Subcutaneous abdominal adipose tissue (tissue), 5 donors: ENCODE measurements around the gene SLC6A11.

ENCODE experiments used
- H3K27ac ChIP-seq: one replicate; pipeline ENCODE4 v1.7.0; 2013; ENCODE audit warnings: low read depth, mild to moderate bottlenecking, inconsistent platforms, low read length, moderate library complexity
- H3K27me3 ChIP-seq, 5 donors: one replicate each; pipeline ENCODE4 v1.7.0; 2013; ENCODE audit warnings: low read length in 5 of 5, inconsistent platforms in 1 of 5; ENCODE audit not compliant: control insufficient read depth in 5 of 5, insufficient read depth in 4 of 5
- H3K36me3 ChIP-seq, 5 donors: one replicate each; pipeline ENCODE4 v1.7.0; 2013; ENCODE audit warnings: low read length in 5 of 5; ENCODE audit not compliant: control insufficient read depth in 5 of 5, insufficient read depth in 5 of 5
- H3K4me1 ChIP-seq, 5 donors: one replicate each; pipeline ENCODE4 v1.7.0; 2013; ENCODE audit warnings: low read length in 5 of 5, mild to moderate bottlenecking in 3 of 5, moderate library complexity in 1 of 5; ENCODE audit not compliant: control insufficient read depth in 5 of 5, insufficient read depth in 5 of 5
- H3K4me3 ChIP-seq, 5 donors: one replicate each; pipeline ENCODE4 v1.7.0; 2013; ENCODE audit warnings: low read length in 5 of 5, low read depth in 1 of 5
- H3K9ac ChIP-seq, 5 donors: one replicate each; pipeline ENCODE4 v1.7.0; 2013; ENCODE audit warnings: low read length in 5 of 5, mild to moderate bottlenecking in 4 of 5, moderate library complexity in 3 of 5
- H3K9me3 ChIP-seq, 5 donors: one replicate each; pipeline ENCODE4 v1.7.0; 2013; ENCODE audit warnings: low read length in 5 of 5; ENCODE audit not compliant: control insufficient read depth in 5 of 5
- donor health status: healthy.
- donor health status: healthy.
- donor health status: healthy.
- donor health status: healthy.
- donor health status: healthy.

SLC6A11 gene

DNA sequence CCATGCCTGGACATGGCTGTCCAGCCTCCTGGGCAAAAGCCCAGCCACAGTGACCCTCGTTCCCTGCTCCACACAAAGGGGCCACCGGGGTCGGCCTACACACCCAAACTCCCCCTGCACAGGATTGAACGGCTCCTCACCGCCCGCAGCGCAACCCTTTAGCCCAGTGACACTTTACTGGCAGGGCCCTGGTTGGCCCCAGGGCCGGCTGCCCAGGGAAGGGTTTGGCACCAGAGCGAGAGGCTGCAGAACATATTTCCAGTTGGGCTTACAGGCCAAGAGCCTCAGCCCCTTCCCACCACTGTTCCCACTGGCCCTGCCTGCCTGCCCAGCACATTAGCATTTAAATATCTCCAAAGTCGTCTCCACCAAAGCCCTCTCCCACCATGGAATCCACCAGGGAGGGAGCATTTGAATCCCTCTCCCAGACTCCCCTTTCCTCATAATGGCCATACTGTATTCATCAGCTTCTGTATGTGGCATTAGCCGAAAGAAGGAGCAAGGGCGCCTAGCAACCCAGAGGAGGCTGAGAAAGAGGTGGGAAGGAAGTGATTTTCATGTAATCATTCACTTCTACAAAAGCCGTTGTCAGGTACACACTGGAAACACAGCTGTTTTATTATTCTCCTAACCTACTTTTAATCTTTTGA lies 85.4 kb downstream of the SLC6A11 start:
- no peak overlapping the region for H3K4me3 ChIP-seq
- no peak overlapping the region for H3K9ac ChIP-seq
- no peaks in the 10 kb centered on the region for H3K27me3 ChIP-seq
- H3K27ac ChIP-seq = no peak overlapping the region
- H3K4me1 ChIP-seq = no peaks in the 10 kb centered on the region
- H3K9me3 ChIP-seq = peaks cover 4 to 20% (median 12%) of the 10 kb centered on the region in 5 donors
- no peaks in the 10 kb centered on the region for H3K36me3 ChIP-seq

- no peak overlapping the region for H3K27ac ChIP-seq
These were observed 91.2 kb downstream of the SLC6A11 start for GRCh38 chr3:10907262-10907661.

GRCh38 chr3:10910367-10910766 lies 94.3 kb downstream of the SLC6A11 start:
- Histone ChIP-seq H3K27ac (no peak overlapping the region), H3K36me3 (no peaks in the 10 kb centered on the region), H3K4me1 (no peaks in the 10 kb centered on the region), H3K27me3 (peaks cover 0 to 15% (median 4%) of the 10 kb centered on the region in 5 donors), H3K4me3 (no peak overlapping the region), H3K9ac (no peak overlapping the region), H3K9me3 (peaks cover 15 to 41% (median 37%) of the 10 kb centered on the region in 5 donors)

More at GRCh38 chr3:10907262-10907661, 91.2 kb downstream of the SLC6A11 start:
- Histone ChIP-seq H3K9ac (no peak overlapping the region), H3K4me1 (no peaks in the 10 kb centered on the region), H3K36me3 (no peaks in the 10 kb centered on the region), H3K4me3 (no peak overlapping the region), H3K27me3 (peaks cover 0 to 6% (median 0%) of the 10 kb centered on the region in 5 donors), H3K9me3 (peaks cover 15 to 49% (median 45%) of the 10 kb centered on the region in 5 donors)

DNA sequence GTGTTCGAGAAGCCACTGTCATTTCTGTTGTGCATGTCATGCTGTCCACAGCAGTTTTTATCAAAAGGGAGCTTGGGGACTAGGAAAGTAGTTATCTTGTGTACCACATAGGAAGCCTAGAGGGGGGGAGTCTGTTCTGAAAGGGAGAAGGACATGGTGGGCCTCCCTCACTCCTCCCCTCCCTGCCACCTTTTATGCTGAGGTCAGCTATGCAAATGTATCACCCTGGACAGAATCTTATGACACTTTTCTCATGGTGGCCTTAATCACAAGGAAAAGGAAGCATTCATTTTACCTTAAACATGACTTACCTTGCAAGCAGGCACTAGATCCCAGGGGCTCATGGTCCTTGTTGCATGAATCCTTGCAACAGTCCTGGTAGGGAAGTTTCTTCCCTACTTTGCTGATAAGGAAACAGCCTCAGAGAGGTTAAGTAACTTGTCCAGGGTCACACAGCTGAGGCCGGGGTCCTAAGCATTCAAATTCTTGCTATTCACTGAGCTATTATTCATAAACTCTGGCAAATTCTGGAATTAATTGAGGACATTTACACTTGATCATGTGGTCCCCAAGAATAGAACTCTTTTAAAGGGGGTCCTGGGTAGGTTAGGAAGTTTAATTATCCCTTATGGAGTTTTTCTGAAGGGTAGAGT lies 95.4 kb downstream of the SLC6A11 start:
- Histone ChIP-seq H3K27me3 (peaks cover 3 to 15% (median 4%) of the 10 kb centered on the region in 5 donors), H3K27ac (no peak overlapping the region)

GRCh38 chr3:10912786-10913185 lies 96.8 kb downstream of the SLC6A11 start:
- Histone ChIP-seq H3K27me3 (peaks cover 3 to 15% (median 4%) of the 10 kb centered on the region in 5 donors), H3K4me1 (no peaks in the 10 kb centered on the region), H3K9ac (no peak overlapping the region), H3K9me3 (peaks cover 0 to 20% (median 18%) of the 10 kb centered on the region in 5 donors), H3K4me3 (no peak overlapping the region), H3K36me3 (no peaks in the 10 kb centered on the region), H3K27ac (no peak overlapping the region)

More for the DNA sequence above, 95.4 kb downstream of the SLC6A11 start:
- Histone ChIP-seq H3K4me3 (no peak overlapping the region), H3K36me3 (no peaks in the 10 kb centered on the region), H3K4me1 (no peaks in the 10 kb centered on the region), H3K9me3 (peaks cover 10 to 34% (median 31%) of the 10 kb centered on the region in 5 donors), H3K9ac (no peak overlapping the region)

DNA sequence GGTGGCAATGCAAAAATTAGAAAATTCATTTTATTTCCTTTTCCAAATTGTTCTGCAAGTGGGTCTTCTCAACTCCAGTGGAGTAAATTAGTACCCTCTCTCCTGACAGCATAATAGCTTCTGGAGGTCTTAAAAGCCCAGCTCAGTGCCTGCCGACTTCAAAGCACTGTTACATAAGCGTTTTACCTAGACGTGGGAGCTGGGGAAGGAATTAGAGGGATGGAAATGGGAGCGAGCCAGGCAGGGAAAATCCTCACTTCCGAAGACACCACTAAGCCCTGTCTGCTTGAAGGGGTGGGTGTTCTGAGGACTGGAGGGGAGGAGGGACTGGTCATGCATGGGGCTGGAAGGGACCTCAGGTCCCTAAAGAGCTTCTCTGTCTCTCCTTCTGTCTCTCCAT lies 99.3 kb downstream of the SLC6A11 start:
- H3K27ac ChIP-seq = no peak overlapping the region
- H3K36me3 ChIP-seq = no peaks in the 10 kb centered on the region
- H3K4me1 ChIP-seq = no peaks in the 10 kb centered on the region
- no peak overlapping the region for H3K4me3 ChIP-seq
- no peak overlapping the region for H3K9ac ChIP-seq
- H3K27me3 ChIP-seq = peaks cover 4 to 15% (median 10%) of the 10 kb centered on the region in 5 donors
- H3K9me3 ChIP-seq = peaks cover 0 to 5% (median 1%) of the 10 kb centered on the region in 5 donors

GRCh38 chr3:10917176-10917575 lies 101.1 kb downstream of the SLC6A11 start:
- H3K27me3 ChIP-seq = peaks cover 4 to 17% (median 10%) of the 10 kb centered on the region in 5 donors
- H3K4me3 ChIP-seq = no peak overlapping the region
- no peak overlapping the region for H3K9ac ChIP-seq
- H3K36me3 ChIP-seq = no peaks in the 10 kb centered on the region
- H3K4me1 ChIP-seq = no peaks in the 10 kb centered on the region
- peaks cover 5 to 12% (median 8%) of the 10 kb centered on the region in 5 donors for H3K9me3 ChIP-seq
- no peak overlapping the region for H3K27ac ChIP-seq

- no peak overlapping the region for H3K27ac ChIP-seq
- H3K36me3 ChIP-seq = no peaks in the 10 kb centered on the region
- no peak overlapping the region for H3K9ac ChIP-seq
- peaks cover 5 to 12% (median 8%) of the 10 kb centered on the region in 5 donors for H3K9me3 ChIP-seq
- H3K27me3 ChIP-seq = peaks cover 0 to 14% (median 8%) of the 10 kb centered on the region in 5 donors
- no peaks in the 10 kb centered on the region for H3K4me1 ChIP-seq
- H3K4me3 ChIP-seq = no peak overlapping the region
These were observed 102.0 kb downstream of the SLC6A11 start for GRCh38 chr3:10918011-10918410.

DNA sequence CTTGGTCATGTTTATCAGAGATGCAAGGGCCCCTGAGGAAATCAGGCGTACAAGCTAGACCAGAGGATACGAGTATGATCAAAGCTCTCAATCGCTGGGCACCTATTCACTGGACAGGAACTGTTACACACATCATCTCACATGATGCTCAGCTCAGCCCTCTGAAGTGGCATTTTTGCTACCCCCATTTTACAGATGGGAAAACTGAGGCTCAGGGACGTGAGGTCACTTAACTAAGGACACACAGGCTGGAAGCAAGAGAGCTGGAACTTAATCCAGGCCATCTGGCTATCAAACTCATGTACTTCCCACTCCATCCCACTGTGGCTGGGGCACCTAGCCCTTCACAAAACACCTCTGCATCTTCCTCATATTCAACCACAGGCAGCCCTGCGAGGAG lies 103.6 kb downstream of the SLC6A11 start:
- peaks cover 0 to 14% (median 8%) of the 10 kb centered on the region in 5 donors for H3K27me3 ChIP-seq
- H3K9me3 ChIP-seq = peaks cover 5 to 19% (median 10%) of the 10 kb centered on the region in 5 donors
- H3K4me3 ChIP-seq = no peak overlapping the region
- no peak overlapping the region for H3K27ac ChIP-seq
- no peak overlapping the region for H3K9ac ChIP-seq
- H3K4me1 ChIP-seq = no peaks in the 10 kb centered on the region
- no peaks in the 10 kb centered on the region for H3K36me3 ChIP-seq
